GM23338 (cell line): ENCODE results near the gene KPNA6. TPM values are rescaled to one million over a fixed set of nuclear protein-coding genes. Genes with fewer than 3 reads are reported as not detected.

Experiments
- ATAC-seq: fragments of 200-7000 bp; cut with Tn5 transposase; 3 replicates; pipeline ENCODE4 v1.9.1; 2020
- DNase-seq: peaks from one replicate; pipeline ENCODE4 v3.0.0-alpha.2; 2015; ENCODE audit warnings: low spot score
- H2AFZ ChIP-seq: fragments of 200-600 bp; sonication (generic); 2 replicates; pipeline ENCODE4 v1.8.0; 2016; ENCODE audit warnings: antibody characterized with exemption, mild to moderate bottlenecking, moderate library complexity
- H3F3A ChIP-seq: fragments of 200-600 bp; sonication (generic); replicated peaks from 2 replicates; pipeline ENCODE4 v1.8.0; 2017; ENCODE audit warnings: antibody characterized with exemption, mixed run types, low read depth
- H3K27ac ChIP-seq: fragments of 200-600 bp; sonication (generic); 2 replicates; pipeline ENCODE4 v1.6.1; 2016; ENCODE audit warnings: low read depth
- H3K27me3 ChIP-seq: fragments of 200-600 bp; sonication (generic); 2 replicates; pipeline ENCODE4 v1.8.0; 2016; ENCODE audit warnings: mild to moderate bottlenecking, mixed run types, moderate library complexity; ENCODE audit not compliant: insufficient read depth
- H3K36me3 ChIP-seq: fragments of 200-600 bp; sonication (generic); 2 replicates; pipeline ENCODE4 v1.8.0; 2016; ENCODE audit warnings: mild to moderate bottlenecking; ENCODE audit not compliant: insufficient read depth
- H3K4me1 ChIP-seq: fragments of 200-600 bp; sonication (generic); 2 replicates; pipeline ENCODE4 v1.8.0; 2016; ENCODE audit warnings: mild to moderate bottlenecking, moderate library complexity; ENCODE audit not compliant: insufficient read depth
- H3K4me2 ChIP-seq: fragments of 200-600 bp; sonication (generic); 2 replicates; pipeline ENCODE4 v1.7.1; 2017; ENCODE audit warnings: mixed run types
- H3K4me3 ChIP-seq: fragments of 200-600 bp; sonication (generic); 2 replicates; pipeline ENCODE4 v1.6.1; 2016; ENCODE audit warnings: mixed run types
- H3K79me2 ChIP-seq: fragments of 200-600 bp; sonication (generic); replicated peaks from 2 replicates; pipeline ENCODE4 v1.8.0; 2017; ENCODE audit warnings: mild to moderate bottlenecking; ENCODE audit not compliant: insufficient read depth
- H3K9me2 ChIP-seq: fragments of 200-600 bp; sonication (generic); 2 replicates; pipeline ENCODE4 v1.8.0; 2017; ENCODE audit not compliant: insufficient read depth
- H4K20me1 ChIP-seq: fragments of 200-600 bp; sonication (generic); replicated peaks from 2 replicates; pipeline ENCODE4 v1.8.0; 2017; ENCODE audit warnings: mild to moderate bottlenecking; ENCODE audit not compliant: insufficient read depth
- H3K27ac Mint-ChIP-seq: 2 replicates; pipeline ENCODE4 v1.8.0; 2020; ENCODE audit warnings: inconsistent platforms, mild to moderate bottlenecking, moderate library complexity, mixed read lengths
- H3K27me3 Mint-ChIP-seq: 3 replicates; pipeline ENCODE4 v1.8.0; 2022; ENCODE audit warnings: low read depth, mild to moderate bottlenecking, moderate library complexity, mixed read lengths, inconsistent platforms; ENCODE audit not compliant: insufficient read depth, poor library complexity
- H3K36me3 Mint-ChIP-seq: 3 replicates; pipeline ENCODE4 v1.8.0; 2021; ENCODE audit warnings: low read depth, mild to moderate bottlenecking, inconsistent platforms, moderate library complexity, mixed read lengths
- H3K4me1 Mint-ChIP-seq: 3 replicates; pipeline ENCODE4 v1.8.0; 2020; ENCODE audit warnings: mild to moderate bottlenecking, inconsistent platforms, mixed read lengths
- H3K4me3 Mint-ChIP-seq: 3 replicates; pipeline ENCODE4 v1.8.0; 2021; ENCODE audit warnings: moderate library complexity, mild to moderate bottlenecking, inconsistent platforms, mixed read lengths
- H3K9me3 Mint-ChIP-seq: 3 replicates; pipeline ENCODE4 v1.8.0; 2020; ENCODE audit warnings: moderate library complexity, mild to moderate bottlenecking, inconsistent platforms, mixed read lengths
- CREB1 ChIP-seq: fragments of 250-450 bp; sonication (Bioruptor Pico); IDR thresholded peaks from 2 replicates; pipeline ENCODE4 v1.5.0; 2020; ENCODE audit warnings: low read depth, mild to moderate bottlenecking, moderate library complexity
- EZH2 ChIP-seq: fragments of 200-600 bp; sonication (generic); IDR thresholded peaks from one replicate; pipeline ENCODE4 v1.8.0; 2017; ENCODE audit warnings: antibody characterized with exemption, mild to moderate bottlenecking, low read depth; ENCODE audit not compliant: unreplicated experiment
- EZH2phosphoT487 ChIP-seq: fragments of 200-600 bp; sonication (generic); IDR thresholded peaks from one replicate; pipeline ENCODE4 v1.8.1; 2018; ENCODE audit warnings: antibody characterized with exemption; ENCODE audit not compliant: unreplicated experiment
- ZNF331 ChIP-seq: fragments of 250-450 bp; sonication (Bioruptor Pico); IDR thresholded peaks from 2 replicates; pipeline ENCODE4 v1.5.0; 2020; ENCODE audit warnings: low read depth, mild to moderate bottlenecking, moderate library complexity
- polyA plus RNA-seq: library from polyadenylated mRNA; unstranded; fragments of >200 nt; fragmentation: Nextera tagmentation; extraction: Ambion mirVana; gene quantifications from 2 replicates; pipeline ENCODE4 v1.2.1, GENCODE V29; 2016
- total RNA-seq: library from RNA; depleted of rRNA; stranded (reverse); fragments of >200 nt; shearing (Covaris generic); gene quantifications from 2 replicates; pipeline ENCODE4 v1.2.3, GENCODE V29; 2014
- TF ChIP-seq, protein P1 (sequence below): fragments of 250-450 bp; sonication (Bioruptor Pico); IDR thresholded peaks from 2 replicates; pipeline ENCODE4 v1.5.0; 2020; ENCODE audit warnings: mild to moderate bottlenecking, moderate library complexity
- TF ChIP-seq, protein P2 (sequence below), 2 experiments: fragments of 200-600 bp in 1 of 2; sonication (generic) in 1 of 2; conservative IDR thresholded peaks; 2 replicates each; pipeline versions ENCODE4 v1.5.1 to v1.6.1; 2016 to 2017; ENCODE audit warnings: antibody characterized with exemption in 2 of 2, low read depth in 2 of 2, mild to moderate bottlenecking in 2 of 2, moderate library complexity in 1 of 2

Gene KPNA6
- total and polyA plus RNA-seq, 2 experiments from 2014 or later, result 28.6 to 72.2 TPM

DNA sequence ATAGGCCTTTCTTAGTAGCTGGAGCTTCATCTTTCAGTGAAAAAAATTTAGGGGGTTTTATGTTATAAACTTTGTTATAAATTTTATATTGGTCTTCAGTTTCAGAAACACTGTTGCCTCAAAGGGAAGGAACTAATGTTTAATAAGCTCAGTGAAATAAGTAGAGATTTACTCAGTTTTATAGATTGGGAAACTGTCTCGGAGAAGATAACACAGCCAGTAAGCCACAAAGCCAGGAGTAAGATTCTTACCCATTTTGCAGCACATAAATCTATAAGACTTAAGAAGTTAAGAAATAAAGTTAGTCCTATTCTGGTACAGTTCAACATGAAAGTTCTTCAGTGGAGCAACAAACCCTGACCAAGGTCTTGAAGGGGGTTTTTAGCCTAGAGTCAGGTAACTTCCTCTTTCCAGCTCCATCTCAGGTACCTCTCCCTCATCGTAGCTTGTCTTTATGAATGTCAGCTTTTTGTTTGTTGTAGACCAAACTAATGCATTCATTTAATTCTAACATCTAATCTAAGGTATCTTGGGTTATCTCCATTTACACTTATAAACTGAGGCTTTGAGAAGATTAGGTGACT is 3.3 kb downstream of the KPNA6 start:
- Histone ChIP-seq H3K4me2 (no peak overlapping the region), H3F3A (peaks cover 17% of the 10 kb centered on the region), H3K27ac (no peak overlapping the region), H2AFZ (no peak overlapping the region), H3K9me2 (no peaks in the 10 kb centered on the region), H3K4me3 (no peak overlapping the region), H3K27me3 (no peaks in the 10 kb centered on the region), H3K79me2 (peaks cover 78% of the 10 kb centered on the region), H4K20me1 (peaks cover 54% of the 10 kb centered on the region), H3K4me1 (no peaks in the 10 kb centered on the region), H3K36me3 (no peaks in the 10 kb centered on the region)
- Mint-ChIP-seq H3K9me3 (no peaks in the 10 kb centered on the region), H3K4me3 (no peak overlapping the region), H3K36me3 (peaks cover 9% of the 10 kb centered on the region; the same call in 2 of the 3 replicates), H3K27me3 (peaks cover 9% of the 10 kb centered on the region), H3K4me1 (peaks cover 12% of the 10 kb centered on the region), H3K27ac (no peak overlapping the region)
- DNase-seq, result no peak
- no peak for ATAC-seq
- TF ChIP-seq EZH2, result no peak
- TF ChIP-seq, protein P1, sequence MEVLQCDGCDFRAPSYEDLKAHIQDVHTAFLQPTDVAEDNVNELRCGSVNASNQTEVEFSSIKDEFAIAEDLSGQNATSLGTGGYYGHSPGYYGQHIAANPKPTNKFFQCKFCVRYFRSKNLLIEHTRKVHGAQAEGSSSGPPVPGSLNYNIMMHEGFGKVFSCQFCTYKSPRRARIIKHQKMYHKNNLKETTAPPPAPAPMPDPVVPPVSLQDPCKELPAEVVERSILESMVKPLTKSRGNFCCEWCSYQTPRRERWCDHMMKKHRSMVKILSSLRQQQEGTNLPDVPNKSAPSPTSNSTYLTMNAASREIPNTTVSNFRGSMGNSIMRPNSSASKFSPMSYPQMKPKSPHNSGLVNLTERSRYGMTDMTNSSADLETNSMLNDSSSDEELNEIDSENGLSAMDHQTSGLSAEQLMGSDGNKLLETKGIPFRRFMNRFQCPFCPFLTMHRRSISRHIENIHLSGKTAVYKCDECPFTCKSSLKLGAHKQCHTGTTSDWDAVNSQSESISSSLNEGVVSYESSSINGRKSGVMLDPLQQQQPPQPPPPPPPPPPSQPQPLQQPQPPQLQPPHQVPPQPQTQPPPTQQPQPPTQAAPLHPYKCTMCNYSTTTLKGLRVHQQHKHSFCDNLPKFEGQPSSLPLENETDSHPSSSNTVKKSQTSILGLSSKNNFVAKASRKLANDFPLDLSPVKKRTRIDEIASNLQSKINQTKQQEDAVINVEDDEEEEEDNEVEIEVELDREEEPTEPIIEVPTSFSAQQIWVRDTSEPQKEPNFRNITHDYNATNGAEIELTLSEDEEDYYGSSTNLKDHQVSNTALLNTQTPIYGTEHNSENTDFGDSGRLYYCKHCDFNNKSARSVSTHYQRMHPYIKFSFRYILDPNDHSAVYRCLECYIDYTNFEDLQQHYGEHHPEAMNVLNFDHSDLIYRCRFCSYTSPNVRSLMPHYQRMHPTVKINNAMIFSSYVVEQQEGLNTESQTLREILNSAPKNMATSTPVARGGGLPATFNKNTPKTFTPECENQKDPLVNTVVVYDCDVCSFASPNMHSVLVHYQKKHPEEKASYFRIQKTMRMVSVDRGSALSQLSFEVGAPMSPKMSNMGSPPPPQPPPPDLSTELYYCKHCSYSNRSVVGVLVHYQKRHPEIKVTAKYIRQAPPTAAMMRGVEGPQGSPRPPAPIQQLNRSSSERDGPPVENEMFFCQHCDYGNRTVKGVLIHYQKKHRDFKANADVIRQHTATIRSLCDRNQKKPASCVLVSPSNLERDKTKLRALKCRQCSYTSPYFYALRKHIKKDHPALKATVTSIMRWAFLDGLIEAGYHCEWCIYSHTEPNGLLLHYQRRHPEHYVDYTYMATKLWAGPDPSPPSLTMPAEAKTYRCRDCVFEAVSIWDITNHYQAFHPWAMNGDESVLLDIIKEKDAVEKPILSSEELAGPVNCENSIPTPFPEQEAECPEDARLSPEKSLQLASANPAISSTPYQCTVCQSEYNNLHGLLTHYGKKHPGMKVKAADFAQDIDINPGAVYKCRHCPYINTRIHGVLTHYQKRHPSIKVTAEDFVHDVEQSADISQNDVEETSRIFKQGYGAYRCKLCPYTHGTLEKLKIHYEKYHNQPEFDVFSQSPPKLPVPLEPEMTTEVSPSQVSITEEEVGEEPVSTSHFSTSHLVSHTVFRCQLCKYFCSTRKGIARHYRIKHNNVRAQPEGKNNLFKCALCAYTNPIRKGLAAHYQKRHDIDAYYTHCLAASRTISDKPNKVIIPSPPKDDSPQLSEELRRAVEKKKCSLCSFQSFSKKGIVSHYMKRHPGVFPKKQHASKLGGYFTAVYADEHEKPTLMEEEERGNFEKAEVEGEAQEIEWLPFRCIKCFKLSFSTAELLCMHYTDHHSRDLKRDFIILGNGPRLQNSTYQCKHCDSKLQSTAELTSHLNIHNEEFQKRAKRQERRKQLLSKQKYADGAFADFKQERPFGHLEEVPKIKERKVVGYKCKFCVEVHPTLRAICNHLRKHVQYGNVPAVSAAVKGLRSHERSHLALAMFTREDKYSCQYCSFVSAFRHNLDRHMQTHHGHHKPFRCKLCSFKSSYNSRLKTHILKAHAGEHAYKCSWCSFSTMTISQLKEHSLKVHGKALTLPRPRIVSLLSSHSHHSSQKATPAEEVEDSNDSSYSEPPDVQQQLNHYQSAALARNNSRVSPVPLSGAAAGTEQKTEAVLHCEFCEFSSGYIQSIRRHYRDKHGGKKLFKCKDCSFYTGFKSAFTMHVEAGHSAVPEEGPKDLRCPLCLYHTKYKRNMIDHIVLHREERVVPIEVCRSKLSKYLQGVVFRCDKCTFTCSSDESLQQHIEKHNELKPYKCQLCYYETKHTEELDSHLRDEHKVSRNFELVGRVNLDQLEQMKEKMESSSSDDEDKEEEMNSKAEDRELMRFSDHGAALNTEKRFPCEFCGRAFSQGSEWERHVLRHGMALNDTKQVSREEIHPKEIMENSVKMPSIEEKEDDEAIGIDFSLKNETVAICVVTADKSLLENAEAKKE (CRISPR knock-in tag), result no peak
- no peak for TF ChIP-seq ZNF331
- TF ChIP-seq CREB1, result no peak
- TF ChIP-seq EZH2phosphoT487, result no peak

DNA sequence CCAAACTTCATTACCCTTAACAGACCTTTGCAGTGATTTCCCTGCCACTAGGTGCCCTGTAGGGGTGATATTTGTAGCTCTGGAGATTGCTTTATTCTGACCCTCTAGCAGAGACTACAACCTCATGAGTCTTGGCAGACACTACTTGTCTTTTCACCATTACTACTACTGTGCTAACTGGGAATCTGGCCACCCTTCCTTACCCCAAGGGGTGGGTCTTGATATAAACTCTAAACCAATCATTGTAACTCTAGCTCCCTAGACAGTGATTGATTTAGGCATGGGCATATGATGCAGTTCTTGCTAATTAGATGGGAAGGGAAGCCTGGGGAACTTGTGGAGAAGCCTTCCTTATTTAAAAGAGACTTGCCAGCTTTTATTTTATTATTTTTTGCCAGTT is 3.9 kb downstream of the KPNA6 start:
- H4K20me1 ChIP-seq, result peaks cover 60% of the 10 kb centered on the region
- no peak overlapping the region for H3K27ac Mint-ChIP-seq

More for the DNA sequence above, 3.9 kb downstream of the KPNA6 start:
- Histone ChIP-seq H3K4me2 (no peak overlapping the region), H3K79me2 (peaks cover 84% of the 10 kb centered on the region), H3K4me3 (no peak overlapping the region), H3K27ac (no peak overlapping the region), H2AFZ (no peak overlapping the region), H3F3A (peaks cover 17% of the 10 kb centered on the region), H3K27me3 (no peaks in the 10 kb centered on the region), H3K36me3 (no peaks in the 10 kb centered on the region), H3K9me2 (no peaks in the 10 kb centered on the region), H3K4me1 (no peaks in the 10 kb centered on the region)
- H3K36me3 Mint-ChIP-seq, result peaks cover 9% of the 10 kb centered on the region; the same call in 2 of the 3 replicates
- ATAC-seq (no peak), DNase-seq (peak; percentile 41)
- peaks cover 9% of the 10 kb centered on the region for H3K27me3 Mint-ChIP-seq
- TF ChIP-seq ZNF331, result no peak
- TF ChIP-seq, protein P2, sequence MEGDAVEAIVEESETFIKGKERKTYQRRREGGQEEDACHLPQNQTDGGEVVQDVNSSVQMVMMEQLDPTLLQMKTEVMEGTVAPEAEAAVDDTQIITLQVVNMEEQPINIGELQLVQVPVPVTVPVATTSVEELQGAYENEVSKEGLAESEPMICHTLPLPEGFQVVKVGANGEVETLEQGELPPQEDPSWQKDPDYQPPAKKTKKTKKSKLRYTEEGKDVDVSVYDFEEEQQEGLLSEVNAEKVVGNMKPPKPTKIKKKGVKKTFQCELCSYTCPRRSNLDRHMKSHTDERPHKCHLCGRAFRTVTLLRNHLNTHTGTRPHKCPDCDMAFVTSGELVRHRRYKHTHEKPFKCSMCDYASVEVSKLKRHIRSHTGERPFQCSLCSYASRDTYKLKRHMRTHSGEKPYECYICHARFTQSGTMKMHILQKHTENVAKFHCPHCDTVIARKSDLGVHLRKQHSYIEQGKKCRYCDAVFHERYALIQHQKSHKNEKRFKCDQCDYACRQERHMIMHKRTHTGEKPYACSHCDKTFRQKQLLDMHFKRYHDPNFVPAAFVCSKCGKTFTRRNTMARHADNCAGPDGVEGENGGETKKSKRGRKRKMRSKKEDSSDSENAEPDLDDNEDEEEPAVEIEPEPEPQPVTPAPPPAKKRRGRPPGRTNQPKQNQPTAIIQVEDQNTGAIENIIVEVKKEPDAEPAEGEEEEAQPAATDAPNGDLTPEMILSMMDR (conservative IDR thresholded peaks at IDR 0.05; ENCODE audit: low read depth in 2 of 2), result no peak
- peaks cover 12% of the 10 kb centered on the region for H3K4me1 Mint-ChIP-seq
- no peak overlapping the region for H3K4me3 Mint-ChIP-seq
- no peaks in the 10 kb centered on the region for H3K9me3 Mint-ChIP-seq
